ENCODE measurements around the gene PLEKHA5.

PLEKHA5 gene

DNA sequence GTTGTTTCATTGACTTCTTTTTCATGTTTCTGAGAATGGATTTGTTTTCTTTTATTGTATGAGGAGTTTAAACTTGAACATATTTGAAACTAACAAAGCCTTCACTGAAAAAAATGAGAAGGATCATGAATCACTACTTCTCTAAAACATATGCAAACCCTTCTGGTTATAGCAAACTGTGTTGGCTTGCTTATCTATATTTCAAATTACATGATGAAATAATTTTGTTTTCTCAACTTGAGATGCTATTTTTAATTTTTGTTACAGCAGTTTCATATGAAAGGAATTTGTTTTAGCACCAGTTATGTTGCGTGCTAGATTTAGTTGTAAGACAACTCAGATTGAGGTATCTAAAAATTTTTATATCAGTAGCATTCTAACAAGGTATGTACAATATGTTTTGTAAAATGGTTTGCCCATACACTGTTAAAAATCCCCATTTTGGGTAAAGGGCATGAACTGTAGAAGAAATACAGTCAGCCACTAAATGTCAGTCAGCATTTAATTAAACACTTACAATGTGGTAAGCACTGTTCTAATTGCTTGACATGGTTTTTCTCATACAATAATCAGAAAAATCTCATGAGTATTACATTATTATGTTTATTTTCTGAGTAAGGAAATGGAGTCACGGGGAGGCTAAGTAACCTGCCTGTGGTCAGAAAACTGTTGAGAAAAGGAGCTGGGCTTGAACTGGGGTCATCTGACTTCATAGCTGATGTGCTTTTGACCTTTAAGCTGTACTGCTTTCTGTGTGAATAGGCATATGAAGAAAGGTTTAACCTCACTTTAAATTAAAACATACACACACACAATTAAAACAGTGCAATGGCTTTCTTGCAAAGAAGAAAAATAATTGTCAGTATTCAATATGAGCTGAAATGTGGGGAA is 105.7 kb downstream of the PLEKHA5 start:
- DNase-seq, result no peak

DNA sequence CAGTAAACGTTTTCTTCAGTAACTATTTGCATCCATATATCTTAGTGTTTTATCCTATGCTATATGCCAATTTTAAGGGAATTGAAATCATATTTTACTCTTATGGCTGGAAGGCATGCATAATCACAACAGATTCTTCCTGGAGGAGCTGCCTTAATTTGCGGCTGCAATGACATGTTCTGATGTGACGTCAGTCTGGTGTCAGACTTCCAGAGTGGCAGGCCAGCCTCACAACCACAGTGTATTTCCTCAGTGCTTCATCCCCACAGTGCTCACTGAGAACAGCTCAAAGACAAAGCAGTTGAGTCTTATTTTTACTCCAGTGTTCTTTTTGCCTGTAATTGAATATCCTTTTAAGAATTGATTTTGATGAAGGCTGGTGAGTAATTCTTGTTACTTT is 107.1 kb downstream of the PLEKHA5 start:
- DNase-seq, result no peak

DNA sequence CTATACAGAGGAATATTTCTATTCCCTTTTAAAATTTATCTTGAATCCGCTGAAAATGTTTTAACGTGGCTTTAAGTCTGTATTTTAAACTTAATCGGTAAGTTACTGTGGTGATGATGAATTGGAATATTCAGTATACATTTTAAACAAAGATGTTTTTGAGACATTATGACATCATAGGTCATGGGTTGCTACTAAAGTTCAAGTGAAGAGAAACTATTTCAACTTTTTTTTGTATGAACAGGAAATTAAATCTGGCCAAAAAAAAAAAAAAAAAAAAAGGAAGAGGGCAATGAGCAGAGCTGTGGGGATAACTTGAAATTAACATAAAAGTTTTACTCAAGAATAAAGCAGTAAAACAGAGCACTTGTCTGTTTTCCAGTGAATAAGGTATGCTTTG is 109.0 kb downstream of the PLEKHA5 start:
- DNase-seq, result no peak

DNA sequence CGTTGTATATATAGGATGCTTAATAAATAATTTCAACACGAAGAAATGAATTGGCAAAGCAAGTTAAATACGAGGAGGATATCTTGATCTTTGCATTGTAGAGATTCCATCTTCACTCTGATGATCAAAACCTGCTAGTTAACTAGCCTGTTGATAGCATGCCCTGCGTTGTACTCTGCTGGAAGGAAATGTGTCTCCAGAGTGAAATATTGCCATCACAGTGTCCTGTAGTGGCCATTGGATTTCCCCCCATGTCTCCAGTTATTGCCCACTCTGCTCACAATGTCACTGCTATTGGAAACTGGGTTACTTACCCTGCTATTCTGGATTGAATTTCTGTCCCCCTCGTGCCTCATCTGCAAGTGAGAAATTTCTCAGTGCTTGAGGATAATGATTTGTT is 109.6 kb downstream of the PLEKHA5 start:
- no peak for DNase-seq

DNA sequence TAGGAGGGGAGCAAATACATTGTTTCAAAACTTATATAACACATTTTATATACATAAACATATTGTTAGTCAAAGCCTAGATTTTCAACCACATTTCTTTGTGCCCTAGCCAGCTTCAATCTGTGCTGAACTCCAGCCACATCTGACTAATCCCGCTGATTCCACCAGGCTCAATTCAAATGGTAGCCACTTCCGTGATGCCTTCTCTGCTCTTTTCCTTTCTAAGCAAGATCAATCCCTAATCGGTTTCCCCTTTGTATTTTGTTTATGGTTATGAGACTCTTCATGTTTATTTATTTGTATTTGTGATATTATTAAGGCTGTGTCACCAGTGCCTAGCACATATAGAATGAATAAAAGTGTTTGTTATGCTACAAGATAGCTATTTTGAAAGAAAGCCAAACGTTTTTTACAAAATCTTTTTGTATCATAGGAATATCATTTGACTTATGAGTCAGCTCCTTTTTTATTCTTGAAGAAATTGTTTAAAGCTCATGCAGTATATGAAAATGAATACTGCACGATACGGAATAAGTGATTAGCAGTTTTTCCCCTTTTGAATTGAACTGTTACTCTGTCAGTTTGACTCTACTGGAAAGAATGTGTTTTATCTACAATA is 110.2 kb downstream of the PLEKHA5 start:
- no peak for DNase-seq

DNA sequence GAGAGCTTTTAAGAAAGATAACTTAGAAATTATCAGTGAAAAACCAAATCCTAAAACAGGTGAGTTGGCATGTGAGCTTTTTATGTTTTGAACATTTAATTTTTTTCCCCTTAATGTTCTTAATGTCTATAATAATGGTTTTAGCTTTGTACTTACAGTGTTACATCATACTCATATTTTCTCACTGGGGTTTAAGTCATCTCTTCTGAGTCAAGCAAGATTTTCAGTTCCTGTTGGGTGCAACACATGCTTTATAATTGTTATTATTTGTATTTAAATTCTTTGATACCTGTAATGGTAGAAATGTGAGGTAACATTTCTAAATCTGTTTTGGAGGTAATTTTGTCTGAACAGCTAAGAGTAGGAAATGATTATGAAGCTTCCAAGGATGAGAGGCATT is 113.0 kb downstream of the PLEKHA5 start:
- DNase-seq, result no peak

DNA sequence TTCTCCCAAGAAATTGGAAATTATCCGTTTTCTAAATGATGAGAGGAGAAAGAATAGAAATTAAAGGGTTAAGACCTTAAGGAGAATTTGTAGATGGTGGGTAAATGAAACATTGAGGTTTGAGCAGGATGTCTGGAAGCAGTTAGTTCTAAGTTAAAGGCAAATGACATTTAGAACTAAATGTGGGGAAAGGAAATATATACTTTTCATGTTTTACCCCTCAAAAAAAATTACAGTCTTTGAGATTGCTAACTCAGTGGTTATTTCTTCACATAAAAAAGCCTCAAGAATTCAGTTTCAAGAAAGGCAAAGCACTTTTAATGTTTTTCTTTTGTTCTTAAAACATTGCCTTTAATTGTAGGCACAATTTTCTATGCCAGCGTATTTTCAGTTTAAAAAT is 114.0 kb downstream of the PLEKHA5 start:
- no peak for DNase-seq

DNA sequence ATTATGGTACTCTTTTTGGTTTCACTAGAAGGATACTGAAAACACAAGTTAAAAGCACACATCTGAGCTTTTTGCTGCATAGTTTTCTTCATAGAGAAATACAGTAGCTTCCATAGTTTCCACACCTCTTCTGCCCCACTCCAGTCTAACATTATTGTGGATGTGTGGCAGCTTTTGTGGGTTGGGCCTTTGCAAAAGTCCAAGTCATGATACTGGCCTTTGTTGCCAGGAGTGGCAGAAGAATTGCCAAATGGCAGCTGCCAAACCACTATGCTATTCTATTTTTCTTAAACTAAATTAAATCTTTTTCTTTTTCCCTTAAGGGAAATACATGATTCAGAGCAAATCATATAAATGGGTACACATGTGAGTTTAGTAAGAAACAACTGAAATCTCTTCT is 114.8 kb downstream of the PLEKHA5 start:
- no peak for DNase-seq

DNA sequence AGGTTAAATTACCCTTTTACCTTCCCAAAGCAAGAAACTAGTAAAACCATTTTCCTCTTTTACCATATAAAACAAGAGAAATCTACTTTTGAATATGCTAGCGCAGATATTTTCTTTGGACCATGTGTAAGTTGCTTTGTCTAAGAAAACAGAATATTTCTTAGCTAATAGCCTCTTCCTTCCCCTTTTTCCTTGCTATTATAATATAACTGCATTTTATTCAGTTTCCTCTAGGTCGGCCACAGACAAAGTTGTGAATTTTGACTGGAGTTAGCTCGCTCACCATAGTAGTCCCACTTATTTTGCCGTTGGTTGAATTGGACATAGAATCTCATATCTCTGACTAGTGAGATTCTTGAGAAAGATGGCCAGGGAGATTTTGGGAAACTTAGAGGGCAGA is 115.6 kb downstream of the PLEKHA5 start:
- DNase-seq, result no peak

DNA sequence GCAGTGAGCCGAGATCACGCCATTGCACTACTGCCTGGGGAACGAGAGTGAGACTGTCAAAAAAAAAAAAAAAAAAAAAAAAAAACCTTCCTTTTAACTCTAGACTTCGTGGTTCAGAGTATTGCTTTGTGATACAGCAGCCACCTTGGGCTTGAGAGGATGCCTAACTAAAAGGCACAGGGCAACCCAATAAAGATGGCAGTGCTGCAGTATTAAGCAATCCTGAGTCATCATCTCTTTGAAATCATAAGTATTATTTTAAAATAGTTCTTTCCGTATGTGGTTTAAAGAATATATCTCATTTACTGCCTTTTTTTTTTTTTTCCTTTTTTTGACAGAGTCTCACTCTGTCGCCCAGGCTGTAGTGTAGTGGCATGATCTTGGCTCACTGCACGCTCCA is 116.1 kb downstream of the PLEKHA5 start:
- DNase-seq, result no peak

DNA sequence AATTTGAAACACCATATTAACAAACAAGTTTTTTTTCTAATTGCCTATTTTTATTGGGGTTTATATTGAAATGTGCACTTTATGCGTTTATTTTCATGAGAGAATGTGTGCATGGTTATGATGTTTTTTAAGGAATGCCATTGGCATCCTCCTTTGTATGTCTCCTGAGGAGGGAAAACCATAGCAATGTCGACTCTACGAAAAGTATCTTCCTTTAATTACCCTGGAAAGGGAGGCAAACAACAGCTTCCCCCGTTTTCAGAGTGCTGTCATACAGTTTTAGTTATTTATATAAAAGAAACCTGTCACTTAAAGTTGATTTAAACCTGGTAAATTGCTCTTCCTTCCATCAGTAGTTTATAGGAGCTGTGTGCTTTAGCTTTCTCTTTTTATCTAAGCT is 117.4 kb downstream of the PLEKHA5 start:
- DNase-seq, result no peak

DNA sequence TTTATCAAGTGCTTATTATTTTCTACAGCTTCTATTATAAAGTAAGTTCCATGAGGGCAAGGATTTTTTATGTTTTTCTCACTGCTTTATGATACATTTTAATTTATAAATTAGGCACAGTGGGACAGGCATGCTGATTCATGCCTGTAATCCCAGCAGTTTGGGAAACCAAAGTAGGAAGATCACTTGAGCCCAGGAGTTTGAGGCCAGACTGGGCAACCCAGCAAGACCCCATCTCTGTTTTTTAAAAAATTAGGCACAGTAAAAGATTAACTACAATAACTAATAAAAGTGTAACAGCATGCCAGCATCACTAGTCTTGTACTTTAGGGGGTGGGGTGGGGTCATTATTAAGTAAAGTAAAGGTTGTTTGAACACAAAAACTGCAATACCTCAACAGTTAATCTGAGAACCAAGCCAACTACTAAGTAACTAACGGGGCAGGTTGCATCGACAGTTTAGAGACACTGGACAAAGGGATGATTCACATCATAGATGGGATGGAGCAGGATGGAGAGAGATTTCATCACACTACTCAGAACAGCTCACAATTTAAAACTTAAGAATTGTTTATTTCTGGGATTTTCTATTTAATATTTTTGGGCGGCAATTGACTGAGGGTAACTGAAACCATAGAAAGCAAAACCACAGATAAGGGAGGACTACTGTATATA is 119.5 kb downstream of the PLEKHA5 start:
- DNase-seq, result no peak

DNA sequence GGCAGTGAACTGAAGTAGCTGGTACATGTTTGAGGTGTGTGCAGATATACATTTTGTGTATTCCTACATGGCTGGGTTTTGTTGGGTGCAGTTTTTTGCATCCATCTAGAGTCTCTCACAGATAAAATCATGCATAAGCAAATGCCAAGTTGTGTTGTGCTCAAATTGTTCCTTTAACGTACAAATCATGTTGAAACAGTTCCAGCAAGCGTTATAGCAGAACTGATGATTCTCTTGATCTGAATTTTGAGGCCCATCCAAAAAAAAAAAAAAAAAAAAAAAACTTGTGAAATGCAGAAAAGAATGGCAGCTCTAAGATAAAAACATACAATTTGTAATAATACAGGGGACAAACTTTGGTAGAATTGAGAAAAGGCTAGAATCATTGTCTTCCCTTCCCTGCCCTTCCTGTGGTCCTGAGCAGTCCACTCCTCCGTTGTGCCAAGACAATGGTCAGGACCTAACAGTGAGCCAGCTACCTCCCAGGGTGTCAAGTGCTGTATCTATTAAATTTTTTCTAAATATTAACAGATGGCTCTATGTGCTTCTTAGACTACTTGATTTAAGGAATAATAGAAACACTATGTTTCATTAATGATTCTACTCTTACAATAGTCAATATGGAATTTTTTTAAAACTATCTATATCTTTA is 122.1 kb downstream of the PLEKHA5 start:
- DNase-seq, result no peak

DNA sequence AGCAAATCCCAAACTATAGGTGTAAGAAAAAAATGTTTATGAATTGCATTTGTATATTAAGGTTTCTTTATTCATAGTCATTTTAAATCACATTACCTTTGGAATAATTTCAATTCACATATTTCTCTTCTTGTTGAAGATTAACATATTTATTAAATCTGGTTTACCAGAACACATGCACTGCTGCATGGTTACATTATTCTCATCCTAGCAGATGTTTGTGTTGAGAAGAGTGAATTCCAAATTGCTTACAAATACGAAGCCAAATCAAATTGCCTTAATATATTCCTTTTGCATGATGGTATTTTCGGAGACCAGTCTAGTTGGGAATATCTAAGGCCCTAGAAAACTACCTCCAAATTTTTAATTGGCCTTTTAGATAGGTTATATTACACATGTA is 130.6 kb downstream of the PLEKHA5 start:
- no peak for DNase-seq

DNA sequence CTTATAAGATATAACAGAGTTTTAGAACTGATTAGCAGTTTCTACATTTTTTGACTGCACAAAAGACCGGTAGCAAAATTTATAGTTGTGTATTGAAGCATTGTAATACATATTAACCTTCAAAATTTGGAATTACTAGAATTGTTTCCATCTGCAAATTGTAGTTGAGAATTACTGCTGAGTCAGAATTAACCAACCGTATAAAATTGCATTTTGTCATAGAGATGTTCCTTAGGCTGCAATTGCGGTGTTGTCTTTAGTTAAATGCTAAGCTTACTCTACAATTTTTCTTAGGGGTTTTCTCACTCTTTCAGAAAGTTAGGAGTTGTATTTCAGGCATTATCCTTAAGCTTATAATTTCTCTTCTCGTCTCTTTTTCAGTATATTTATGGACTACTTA is 132.2 kb downstream of the PLEKHA5 start:
- no peak for DNase-seq

DNA sequence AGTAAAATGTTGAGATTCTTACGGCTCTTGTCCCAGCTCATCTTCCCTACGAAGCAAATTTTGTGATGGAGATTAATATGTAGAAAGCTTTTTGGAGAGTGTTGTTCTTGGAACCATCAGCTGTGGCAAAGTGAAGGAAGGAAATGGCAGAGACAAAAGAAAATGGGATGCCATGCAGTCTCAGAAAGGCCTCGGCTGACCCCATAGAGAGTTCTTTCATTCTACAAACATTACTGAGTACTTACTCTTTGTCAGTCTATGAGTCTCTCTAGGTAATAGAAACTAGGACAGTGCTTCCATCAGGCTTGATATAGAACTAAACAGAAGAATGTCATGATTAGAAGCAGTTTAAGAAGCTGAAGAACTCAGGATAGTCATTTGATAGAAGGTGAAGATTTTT is 134.1 kb downstream of the PLEKHA5 start:
- DNase-seq, result no peak

DNA sequence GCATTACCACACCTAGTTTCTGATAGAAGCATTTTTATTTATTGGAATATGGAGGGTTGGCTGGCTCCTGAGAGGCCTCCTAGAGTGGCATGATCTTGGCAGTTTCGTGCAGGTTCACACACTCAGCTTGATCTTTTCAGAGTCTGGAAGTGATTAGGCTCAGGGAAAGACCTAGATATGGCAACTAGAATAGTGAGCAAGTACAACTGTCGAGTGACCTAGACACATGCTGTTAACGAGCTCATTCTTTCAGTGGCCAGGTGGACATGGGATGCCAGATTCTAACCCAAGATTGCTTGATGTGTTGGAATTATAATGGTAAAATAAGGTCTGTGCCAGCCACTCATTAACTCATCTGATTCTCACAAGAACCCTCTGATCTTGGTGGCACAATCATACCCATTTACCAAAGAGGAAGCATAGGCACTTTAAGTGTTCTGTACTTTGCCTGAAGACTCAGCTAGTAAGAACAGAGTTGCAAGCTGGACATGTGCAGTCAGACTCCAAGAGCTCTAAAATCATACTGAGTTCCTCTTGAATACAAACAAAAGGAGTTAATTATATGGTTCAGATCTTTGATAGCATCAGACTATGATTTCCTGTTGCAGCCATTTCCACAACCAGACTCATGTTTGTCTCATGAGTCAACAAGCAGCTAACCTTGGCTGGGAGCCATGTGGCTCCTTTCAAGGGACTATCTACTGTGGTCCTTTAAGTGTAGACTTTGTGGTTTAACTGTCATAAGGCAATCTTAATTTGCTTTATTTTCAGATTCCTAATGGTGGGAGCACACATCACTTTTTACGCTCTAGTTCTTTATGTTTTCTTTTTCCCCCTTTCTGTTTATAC is 144.2 kb downstream of the PLEKHA5 start:
- no peak for DNase-seq

DNA sequence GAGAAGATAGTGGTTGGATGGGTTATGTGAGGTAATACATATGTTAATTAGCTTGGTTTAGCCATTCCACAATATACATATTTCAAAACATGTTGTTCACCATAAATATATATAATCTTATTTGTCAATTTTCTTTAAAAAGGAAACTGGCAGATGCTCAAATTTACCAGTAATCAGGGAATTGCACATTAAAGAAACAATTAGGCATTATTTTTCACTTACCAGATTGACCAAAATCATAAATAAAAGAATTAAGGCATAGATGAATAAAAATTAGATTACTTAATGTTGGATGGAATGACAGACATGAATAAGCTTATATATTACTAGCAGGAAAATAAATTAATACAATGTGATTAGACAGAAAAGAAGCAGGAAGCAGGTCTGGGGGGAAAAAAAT is 147.2 kb downstream of the PLEKHA5 start:
- DNase-seq, result no peak

DNA sequence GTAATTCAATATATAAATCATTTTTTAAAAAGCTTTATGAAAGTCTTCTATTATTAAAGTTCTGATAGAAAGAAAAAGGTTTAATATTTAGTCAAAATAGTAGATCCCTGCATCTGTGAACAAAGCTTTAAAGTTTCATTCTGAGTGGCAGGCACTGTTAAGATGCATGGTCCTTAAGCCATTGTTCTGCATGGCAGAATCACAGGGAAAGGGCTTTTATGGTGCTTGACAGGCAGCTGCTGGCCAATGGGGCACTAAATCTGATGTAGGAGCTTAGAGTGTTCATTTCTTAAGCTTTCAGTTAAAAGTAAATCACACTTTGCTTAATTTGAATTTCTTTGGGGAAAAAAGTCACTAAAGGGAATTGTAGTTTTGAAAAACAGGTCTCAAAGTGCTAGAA is 148.2 kb downstream of the PLEKHA5 start:
- no peak for DNase-seq

DNA sequence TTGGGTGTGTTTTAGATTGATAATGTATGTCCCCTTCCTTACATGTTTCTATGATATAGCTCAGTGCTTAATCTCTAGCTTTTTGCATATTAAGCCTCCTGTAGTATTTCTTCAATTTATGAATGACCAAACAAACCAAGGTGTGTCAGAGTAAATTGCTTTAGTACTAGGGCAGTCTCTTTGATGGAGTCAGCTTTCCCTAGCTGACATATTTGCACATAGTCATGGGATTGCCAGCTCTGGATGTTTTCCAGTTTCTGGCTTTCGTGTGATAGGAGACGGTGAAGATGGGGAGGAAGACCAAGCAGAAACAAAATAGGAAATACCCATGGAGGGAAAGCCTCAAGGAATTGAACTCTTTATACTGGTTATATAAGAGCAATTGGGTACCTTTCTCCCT is 148.9 kb downstream of the PLEKHA5 start:
- DNase-seq, result no peak

DNA sequence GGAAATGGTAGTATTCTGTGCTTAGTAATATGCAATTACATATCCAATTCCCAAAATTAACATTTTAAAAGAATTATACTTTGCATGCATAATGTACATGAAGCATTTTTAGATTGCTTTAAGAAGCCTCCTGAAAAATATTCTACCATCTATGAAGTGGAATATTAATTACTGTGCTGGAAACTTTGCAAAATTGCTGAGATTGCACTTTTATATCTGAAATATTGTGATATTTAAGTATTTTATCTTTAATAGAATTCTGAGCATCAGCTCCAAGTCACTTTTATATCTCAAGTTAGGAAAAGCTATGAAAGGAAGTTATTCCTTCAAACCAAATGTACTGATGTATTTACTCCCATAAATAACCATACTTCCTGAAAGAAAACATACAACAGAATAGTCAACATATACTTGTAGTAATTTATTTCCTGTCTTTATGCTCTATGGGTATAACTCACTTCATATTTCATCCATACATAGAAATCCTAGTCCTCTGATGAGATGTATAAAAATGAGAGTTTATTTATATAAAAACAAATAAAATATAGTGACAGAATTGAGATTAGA is 152.7 kb downstream of the PLEKHA5 start:
- DNase-seq, result no peak

DNA sequence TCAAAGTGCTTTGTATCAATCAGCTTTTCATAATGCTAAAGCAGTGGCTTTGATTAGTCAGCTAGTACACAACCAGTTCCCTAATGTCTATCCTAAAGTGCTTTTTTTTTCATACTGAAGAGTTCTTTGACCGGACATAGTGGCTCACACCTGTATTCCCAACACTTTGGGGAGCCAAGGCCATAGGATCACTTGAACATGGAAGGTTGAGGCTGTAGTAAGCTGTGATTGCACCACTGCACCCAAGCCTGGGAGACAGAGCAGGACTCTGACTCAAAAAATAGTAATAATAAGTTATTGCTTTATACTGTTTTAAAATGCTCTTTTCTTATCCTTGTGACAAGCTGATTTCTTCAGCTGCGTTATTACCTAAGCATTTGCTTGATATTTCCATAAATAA is 155.1 kb downstream of the PLEKHA5 start:
- DNase-seq, result no peak

Data from cerebellar nuclear complex (tissue), 1 donor.